LoVo (cell line): ENCODE results near the gene RXFP3.
"Not testable (repeated sequence)": the region's sequence is repeated elsewhere in the genome, so short reads cannot be mapped to it uniquely, and the experiment has no call there.

Experiments used
- DNase-seq: peaks from one replicate; pipeline ENCODE4 v3.0.0-alpha.2; 2016; ENCODE audit warnings: low spot score

The RXFP3 gene, protein sequence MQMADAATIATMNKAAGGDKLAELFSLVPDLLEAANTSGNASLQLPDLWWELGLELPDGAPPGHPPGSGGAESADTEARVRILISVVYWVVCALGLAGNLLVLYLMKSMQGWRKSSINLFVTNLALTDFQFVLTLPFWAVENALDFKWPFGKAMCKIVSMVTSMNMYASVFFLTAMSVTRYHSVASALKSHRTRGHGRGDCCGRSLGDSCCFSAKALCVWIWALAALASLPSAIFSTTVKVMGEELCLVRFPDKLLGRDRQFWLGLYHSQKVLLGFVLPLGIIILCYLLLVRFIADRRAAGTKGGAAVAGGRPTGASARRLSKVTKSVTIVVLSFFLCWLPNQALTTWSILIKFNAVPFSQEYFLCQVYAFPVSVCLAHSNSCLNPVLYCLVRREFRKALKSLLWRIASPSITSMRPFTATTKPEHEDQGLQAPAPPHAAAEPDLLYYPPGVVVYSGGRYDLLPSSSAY

DNA sequence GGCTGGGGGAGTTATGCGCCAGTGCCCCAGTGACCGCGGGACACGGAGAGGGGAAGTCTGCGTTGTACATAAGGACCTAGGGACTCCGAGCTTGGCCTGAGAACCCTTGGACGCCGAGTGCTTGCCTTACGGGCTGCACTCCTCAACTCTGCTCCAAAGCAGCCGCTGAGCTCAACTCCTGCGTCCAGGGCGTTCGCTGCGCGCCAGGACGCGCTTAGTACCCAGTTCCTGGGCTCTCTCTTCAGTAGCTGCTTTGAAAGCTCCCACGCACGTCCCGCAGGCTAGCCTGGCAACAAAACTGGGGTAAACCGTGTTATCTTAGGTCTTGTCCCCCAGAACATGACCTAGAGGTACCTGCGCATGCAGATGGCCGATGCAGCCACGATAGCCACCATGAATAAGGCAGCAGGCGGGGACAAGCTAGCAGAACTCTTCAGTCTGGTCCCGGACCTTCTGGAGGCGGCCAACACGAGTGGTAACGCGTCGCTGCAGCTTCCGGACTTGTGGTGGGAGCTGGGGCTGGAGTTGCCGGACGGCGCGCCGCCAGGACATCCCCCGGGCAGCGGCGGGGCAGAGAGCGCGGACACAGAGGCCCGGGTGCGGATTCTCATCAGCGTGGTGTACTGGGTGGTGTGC, at the start of gene RXFP3:
TSS of gene RXFP3 (plus strand) at position 6 of the 636 bp plus-strand sequence. CDS start at position 361, 355 bp downstream.
- DNase-seq: no peak

DNA sequence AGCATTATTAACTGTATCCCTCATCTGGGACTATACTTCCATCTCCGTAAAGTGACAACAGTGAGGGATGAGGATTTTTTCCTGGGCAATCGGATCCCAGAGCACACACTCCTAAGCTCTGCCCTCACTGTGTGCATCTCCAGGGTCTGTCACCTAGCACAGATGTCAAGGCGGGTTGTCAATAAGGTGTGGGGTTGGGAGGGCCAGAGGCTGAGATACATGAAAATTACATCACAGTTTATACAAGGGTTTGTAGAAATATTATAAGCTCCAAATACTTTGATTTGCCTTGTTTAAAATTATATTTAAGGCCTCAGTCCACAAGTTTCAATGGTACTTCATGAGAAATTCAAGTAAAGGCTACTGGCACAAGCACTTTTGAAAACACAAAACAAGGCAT, 48.9 kb upstream of the RXFP3 start:
- DNase-seq: no peak

DNA sequence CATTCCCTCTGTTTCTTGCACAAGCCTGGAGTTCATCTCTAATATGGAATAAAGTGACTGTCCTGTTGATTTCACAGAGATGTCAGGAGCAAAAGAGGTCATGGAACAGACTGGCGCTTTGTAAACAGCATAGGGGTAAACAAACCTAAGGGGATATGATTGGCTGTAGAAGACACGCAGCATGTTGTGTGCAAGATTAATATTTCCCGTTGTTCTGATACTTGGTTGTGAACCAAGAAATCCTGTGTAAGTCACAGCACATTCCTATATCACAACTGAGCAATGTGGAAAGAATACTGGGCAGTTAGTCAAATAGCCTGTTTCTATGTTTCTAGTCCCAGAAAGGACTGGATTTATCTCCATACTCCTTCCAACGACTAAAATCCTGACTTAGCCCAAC, 47.6 kb upstream of the RXFP3 start:
- DNase-seq: no peak

DNA sequence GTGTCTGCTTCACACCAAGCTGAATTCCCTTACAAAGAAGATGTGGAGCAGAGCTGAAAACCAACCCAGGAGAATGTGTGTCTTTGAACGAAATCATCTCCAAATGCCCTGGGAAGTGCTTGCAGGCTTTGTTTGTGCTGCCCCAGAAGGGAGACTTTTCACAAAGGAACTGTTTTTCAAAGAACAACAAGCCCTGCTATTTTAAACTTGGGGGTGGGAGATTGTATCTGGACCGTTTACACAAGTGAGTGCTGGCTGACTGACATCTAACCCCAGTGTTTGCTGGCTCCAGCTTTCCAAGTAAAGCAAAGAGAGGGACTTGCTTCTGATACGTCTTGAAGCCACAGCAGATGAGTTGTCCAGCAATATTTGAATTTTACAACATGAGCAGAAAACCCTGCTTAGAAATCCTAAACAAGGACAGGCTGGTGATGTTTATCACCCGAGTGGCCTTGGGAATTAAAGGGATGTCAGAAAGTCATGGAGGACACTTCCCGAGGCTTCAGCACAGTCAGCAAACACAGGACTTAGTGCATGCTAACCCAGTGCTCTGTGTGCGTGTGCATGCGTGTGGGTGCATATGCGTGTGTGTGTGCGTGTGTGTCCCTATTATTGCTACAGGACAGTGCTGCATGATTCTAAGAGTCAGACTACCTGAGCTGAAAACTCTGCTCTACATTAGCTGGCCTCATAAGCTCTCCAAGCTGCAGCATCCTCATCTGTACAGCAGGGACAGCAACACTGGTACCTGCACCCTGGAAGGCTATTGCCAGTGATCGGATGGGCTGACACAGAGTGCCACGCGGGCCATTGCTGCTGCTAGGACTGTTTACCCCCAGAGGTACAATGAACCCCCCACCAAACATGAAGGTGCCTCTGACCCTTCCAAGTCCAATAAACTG, 45.8 kb upstream of the RXFP3 start:
- no peak for DNase-seq

DNA sequence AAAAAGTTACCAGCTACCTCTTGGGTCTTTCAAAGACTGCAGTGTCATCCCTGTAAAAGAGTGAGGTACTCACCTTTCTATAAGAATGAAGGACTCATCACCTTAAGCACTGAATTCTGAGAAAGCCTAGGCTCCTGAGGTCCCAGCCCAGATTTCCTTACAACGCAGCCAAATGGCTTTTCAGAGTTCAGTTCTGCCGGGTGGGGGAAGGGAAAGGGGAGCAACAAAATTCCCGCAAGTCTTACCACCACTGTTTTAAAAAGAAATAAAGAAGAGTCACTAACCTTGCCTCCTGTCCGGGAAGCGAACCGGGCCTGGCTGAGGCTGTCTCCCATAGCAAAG, 44.8 kb upstream of the RXFP3 start:
- DNase-seq: no peak

DNA sequence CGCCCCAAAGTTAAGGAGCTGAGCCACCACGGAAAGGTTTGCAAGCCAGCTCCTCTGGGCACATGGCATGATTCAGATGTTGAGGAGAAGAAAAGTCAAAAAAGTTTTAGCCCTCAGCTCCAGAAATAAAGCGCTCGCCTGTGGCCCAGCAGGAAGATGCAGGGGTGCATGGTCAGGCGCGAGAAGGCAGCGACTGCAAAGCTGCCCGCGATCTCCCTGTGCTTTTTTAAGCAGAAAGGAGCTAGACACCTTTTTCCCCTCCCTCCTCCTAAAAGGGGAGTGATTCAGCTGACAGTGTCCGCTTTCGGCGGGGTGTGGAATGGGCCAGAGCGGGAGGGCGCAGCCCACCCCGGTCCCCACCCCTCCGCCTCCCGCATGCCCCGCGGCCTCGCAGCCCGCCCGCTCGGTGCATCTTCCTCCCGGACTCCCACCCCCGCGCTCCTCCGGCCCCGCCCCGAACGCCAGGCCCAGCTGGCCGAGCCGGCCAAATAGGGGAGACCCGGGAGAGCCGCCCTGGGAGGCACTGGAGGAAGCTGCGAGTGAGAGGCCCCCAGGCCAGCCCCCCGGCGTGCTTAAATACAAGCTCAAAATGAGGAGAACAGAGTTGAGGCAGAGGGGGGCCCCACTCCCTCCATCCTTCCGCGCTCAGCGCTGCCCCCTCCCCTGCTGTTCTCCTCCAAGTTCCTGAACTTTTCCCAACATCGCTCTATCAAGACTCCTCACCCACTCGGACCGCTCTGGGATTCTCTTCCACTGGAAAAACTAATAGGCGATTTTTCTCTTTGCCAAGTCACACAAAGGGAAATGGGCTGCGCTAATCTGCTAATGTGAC, 44.2 kb upstream of the RXFP3 start, which contains the start of gene ADAMTS12:
TSS of gene ADAMTS12 (minus strand) at position 203 of the 832 bp plus-strand sequence. CDS start at position 69, 134 bp downstream.
- DNase-seq: no peak

DNA sequence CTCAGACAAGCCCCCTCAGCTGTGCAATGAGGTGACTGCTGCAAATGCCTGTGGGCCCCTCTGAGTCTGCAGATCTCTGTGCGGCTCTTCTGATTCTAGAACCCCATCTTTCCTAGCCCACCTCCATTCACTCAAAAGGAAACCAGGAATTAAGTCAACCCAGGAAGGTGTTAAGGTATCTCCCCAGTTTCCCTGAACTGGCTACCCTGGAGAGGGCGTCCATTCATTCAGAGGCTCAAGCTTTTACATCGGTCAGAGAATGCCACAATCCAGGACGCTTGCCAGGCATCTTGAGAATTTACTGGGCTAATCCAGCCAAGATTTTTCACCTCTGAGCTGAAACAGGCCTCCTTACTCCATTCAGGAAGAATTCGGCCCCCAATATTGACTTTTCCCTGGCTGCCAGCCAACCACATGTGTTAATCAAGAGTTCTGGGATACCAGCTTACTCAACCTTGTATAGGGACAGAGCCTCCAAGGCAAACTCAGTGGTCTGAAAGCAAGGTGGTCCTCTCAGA, 43.5 kb upstream of the RXFP3 start:
- no peak for DNase-seq

DNA sequence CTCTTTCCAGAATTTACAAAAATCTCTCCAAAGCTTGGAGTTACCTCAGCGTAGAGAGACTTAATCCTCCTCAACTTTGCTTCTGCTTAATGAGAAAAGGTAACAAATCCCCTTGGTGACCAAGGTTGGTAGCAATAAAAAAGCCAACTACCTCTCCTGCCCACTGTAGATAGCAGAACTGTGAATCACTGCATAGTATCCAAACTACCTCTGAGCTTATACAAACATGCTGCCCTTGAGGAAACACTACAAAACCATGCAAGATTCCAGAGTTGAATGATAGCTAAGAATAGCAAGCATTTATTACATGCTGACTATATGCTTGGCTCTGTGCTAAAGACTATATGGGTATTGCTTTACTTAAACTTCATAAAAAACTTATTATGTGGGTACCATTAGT, 41.6 kb upstream of the RXFP3 start:
- no peak for DNase-seq

DNA sequence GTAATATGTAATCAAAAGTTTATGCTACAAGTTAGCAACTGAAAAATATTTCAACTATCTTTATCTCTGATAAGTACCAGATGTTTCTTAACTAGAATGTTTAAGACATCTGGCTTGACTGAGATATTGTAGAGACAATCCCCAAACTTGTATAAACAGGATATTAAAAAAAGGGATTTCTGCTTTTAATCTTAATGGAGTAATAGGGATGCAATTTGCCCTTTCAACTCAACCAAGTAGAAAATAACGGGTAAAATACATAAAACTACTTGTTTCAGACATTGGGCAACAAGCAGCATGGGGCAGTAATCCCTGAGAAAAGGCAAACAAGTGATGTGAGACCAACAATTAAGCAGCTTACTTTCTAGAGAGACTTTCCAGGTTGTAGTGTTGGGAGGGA, 35.0 kb upstream of the RXFP3 start:
- DNase-seq: no peak

DNA sequence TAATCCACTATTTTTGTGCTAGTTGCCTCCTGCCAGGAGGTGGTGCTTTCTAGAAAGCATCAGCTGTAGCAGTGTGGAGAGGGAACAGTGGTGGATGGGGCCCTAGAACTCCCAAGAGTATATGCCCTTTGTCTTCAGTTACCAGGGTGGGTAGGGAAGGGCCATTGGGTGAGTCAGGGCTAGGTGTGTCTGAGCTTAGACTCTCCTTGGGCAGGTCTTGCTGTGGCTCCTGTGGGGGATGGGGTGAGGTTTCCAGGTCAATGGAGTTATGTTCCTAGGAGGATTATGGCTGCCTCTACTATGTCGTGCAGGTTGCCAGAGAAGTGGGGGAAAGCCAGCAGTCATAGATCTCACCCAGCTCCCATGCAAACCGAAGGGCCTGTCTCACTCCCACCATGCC, 33.1 kb upstream of the RXFP3 start:
- DNase-seq: peak; percentile 18

DNA sequence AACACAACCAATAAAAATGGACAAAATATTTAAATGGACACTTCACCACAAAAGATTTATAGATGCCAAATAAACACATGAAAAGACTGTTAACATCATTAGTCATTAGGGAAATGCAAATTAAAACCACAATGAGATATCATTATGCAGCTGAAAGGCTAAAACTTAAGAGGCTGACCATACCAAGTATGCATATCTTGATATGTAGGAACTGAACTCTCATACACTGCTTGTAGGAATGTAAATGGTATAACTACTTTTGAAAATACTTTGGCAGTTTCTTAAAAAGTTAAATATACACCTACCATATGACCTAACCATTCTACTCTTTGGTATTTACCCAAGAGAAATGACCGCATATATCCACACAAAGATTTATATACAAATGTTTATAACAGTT, 30.8 kb upstream of the RXFP3 start:
- no peak for DNase-seq

DNA sequence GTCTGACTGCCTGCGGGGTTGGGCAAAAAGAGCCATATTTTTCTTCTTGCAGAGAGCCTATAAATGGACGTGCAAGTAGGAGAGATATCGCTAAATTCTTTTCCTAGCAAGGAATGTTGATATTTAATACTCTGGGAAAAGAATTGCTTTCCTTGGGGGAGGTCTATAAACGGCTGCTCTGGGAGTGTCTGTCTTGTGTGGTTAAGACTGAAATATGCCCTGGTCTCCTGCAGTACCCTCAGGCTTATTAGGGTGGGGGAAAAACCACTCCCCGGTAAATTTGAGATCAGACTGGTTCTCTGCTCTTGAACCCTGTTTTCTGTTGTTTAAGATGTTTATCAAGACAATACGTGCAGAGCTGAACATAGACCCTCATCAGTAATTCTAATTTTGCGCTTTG, 29.9 kb upstream of the RXFP3 start:
- not testable (repeated sequence) for DNase-seq

DNA sequence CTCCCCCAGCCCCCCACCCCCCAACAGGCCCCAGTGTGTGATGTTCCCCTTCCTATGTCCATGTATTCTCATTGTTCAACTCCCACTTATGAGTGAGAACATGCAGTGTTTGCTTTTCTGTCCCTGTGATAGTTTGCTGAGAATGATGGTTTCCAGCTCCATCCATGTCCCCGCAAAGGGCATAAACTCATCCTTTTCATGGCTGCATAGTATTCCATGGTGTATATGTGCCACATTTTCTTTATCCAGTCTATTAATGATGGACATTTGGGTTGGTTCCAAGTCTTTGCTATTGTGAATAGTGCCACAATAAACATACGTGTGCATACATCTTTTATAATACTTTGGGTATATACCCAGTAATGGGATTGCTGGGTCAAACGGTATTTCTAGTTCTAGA, 21.3 kb upstream of the RXFP3 start:
- DNase-seq: not testable (repeated sequence)

DNA sequence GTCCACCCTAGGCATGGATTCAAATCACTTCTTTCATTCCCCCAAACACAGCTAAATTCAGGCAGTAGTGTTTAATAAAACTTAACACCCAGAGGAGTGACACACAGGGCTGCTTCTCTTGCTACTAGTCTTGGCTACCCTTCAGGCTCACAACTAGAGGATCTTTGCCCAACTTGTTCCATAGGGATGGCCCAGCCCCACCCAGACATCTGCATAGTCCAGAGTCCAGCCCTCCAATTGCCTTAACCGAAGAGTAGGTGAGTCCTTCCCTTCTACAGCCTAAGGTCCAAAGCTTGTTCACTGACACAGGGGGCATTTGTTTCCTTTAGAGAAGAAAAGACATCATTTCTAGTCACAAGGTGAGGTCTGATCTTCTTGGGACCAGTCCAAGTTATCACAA, 15.2 kb upstream of the RXFP3 start:
- DNase-seq: peak; percentile 9

DNA sequence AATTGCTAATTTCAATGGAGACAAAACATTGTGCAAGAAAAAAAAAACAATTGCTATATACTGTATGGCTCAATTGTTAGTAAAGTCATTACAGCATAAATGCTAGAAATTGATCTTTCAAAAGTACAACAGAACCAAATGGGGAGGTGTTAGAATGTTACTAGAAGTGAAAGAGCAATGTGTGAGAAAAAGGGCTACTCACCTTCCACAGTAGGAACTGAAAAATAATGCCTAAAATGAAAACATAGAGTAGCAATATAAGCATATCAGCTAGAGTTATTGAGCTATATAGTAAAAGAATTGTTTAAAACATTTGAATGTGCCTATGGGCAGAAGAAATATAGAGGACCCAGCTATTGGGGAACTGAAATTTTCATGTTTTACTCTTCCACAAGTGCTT, 10.9 kb upstream of the RXFP3 start:
- no peak for DNase-seq

DNA sequence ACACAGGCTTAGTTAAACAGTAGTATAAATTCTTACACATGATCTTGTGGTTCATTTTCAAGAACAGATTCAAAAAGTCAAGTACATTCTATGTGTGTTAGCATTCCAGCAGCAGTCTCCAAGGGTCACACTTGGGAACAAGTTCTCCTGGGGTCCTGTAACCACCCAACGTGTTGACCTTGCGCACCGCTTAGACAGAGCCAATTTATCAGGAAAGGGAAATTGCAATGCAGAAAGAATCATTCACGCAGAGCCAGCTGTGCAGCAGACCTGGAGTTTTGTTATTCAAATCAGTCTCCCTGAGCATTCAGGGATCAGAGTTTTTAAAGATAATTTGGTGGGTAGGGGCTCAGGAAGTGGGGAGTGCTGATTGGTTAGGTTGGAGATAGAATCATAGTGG, 8.5 kb upstream of the RXFP3 start:
- DNase-seq: no peak

DNA sequence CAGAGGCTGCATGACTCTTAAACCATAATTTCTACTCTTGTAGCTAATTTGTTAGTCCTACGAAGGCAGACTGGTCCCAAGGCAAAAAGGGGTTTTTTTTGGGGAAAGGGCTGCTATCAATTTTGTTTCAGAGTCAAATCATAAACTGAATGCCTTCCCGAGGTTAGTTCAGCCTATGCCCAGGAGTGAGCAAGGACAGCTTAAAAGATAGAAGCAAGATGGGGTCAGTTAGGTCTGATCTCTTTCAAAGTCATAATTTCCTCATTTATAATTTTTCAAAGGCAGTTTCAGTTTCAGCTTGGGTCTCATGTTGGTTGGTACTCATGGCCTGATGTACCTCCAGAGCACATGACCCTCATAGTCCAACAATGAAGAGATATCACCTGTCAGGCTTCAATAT, 7.9 kb upstream of the RXFP3 start:
- DNase-seq: no peak

DNA sequence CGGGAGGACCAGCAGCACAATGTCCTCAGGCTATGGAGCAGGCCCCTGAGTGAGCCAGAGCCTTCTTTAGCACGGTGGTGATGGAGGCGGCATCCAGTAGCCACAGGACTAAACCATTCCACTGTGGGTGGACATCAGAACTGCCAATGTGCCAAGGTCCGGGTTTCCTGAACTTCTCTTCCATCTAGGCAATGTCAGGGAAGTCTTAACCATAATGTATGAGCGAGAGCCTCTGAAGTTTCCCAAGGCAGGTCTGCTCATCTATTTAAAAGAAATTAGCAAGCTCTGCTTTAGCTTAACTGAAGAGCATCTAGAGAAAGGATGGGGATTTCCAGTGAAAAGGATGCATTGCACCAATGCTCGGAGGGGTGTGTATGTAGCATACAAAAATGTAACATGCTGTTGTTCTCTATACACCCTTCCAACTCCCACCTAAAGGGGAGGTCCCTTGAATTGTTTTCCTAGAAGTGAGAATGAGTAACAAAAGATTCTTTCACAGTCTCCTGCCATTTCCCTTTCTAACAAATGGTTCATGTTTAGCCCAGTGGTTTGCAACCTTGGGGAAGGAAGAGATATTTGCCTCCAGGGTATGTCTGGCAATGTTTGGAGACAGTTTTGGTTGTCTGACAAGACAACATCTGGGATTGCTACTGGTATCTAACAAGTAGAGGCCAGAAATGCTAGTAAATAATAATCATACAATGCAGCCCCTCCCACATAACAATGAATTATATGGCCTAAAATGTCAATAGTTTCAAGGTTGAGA, 6.1 kb upstream of the RXFP3 start:
- no peak for DNase-seq

DNA sequence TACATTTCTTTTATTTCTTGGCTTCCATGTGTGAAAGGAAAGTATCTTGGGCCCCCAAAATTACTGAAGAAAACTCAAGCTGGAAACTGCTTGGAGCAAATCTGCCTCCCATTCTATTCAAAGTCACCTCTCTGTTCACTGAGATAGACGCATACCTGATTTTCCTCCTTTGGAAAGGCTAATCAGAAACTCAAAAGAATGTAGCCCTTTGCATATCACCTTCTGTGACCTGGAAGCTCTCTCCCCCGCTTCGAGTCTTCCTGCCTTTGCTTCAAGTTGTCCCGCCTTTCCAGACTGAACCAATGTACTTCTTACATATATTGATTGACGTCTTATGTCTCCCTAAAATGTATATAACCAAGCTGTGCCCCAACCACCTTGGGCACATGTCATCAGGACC, 5.0 kb upstream of the RXFP3 start:
- no peak for DNase-seq

DNA sequence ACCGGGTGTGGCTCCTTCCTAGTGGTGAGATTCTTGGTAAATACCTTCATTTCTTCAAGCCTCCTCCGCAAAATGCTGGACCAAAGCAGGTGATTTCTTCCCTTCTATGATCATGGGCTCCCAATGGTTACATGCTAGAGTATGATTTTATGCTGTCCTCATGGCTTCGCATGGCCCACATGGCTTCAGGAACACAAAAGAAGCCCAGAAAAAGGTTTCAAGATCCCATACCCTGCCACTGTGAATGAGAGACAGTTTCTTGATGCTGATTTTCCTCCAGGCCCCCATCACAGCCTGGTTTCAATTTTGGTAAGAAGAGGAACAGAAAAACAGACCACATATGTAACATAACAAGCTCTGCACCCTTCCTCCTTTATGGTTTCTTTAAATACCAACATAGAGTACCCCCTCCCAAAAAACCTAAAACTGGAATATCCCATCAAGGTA, 2.4 kb upstream of the RXFP3 start:
- DNase-seq: no peak

DNA sequence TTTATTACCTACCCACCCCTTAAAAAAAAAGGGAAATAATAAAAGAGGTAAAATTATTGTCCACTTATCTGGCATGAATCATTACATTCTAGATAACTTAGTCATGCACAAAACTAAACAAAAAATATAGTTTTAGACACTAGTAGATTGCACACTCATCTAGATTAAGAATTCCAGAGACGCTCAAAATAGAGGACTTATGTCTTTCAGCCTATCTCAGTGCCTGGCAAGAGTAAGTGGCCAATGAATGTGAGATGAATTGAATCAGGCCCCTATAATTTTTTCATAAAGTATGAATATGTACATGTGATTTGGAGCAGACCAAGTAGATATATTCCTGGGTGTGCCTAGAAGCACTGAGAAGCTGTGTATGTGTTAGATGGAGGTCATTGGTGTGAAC, 2.0 kb upstream of the RXFP3 start:
- DNase-seq: no peak
